HG03460 (cell line): Measurements from ENCODE around the gene PDGFRB.

Experiments used
- ATAC-seq: cut with Tn5 transposase; IDR thresholded peaks from one replicate; pipeline ENCODE4 v1.9.1; 2021; ENCODE audit not compliant: unreplicated experiment

PDGFRB gene

DNA sequence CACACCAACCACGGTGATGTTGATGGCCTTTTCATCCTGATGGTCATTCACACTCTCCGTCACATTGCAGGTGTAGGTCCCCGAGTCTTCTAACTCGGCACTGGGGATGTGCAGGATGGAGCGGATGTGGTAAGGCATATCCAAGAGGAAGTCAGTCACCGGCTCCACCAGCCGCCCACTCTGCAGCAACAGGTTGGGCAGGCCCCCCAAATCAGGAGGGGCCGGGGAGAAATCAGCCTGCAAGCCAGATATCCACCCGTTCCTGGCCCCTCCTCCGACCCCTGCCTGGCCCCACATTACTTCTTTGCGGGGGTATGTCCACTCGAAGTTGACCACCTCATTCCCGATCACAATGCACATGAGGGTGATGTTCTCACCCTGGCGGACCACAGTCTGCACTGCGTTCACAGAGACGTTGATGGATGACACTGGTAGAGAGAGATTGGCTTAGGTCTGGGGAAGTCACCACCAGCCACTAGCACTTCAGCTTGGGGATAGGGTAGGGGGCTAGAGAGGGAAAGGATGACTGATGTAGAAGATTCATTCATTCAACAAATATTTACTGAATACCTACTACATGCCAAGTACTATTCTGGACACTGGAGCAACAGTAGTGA lies 22.0 kb downstream of the PDGFRB start:
- no peak for ATAC-seq

DNA sequence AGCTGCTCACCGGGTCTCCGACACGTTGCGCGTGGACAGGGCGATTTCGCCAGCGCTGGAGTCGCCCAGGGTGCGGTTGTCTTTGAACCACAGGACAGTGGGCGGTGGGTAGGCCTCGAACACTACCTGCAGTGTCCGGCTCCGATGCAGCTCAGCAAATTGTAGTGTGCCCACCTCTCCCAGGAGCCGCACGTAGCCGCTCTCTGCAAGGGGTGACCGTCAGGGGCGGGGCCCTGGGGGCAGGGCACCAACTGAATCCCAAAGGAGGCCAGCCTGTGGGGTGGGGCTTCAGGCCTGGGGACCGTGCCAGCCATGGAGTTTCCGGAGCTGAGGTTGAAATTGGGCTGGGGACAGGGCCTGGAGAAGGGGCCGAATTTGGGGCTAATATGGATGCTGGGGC lies 22.9 kb downstream of the PDGFRB start:
- no peak for ATAC-seq

DNA sequence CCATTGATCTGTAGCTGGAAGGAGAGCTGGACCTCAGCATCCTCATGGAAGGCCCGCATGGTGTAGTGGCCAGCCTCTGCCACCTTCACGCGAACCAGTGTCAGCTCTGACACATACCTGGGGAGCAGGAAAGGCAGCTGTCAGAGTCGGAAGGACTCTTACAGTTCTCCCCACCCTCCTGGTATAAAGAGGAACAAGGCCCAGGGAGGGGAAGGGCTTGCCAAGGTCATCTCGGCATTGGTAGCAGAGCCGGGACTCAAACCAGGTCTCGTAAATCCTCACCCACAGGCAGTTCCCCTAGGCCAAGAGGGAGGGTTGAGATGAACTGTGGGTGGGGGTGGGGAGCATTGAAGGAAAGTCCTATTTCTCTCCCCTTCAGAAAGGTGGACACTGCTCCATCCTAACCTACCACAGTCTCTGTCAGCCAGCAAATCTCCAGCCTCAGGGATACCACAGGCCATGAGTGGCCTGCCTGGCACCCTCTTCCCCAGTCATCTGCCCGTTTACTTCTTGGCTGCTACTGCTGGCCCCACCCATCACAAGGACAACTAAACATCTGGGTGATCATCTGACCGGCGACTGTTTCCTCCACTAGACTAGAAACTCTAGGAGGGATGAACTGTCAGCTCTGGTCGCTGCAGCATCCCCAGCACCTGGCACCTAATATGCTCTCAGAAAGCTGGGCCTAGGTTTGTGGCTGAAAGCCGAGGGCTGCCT lies 23.5 kb downstream of the PDGFRB start:
- ATAC-seq = no peak

DNA sequence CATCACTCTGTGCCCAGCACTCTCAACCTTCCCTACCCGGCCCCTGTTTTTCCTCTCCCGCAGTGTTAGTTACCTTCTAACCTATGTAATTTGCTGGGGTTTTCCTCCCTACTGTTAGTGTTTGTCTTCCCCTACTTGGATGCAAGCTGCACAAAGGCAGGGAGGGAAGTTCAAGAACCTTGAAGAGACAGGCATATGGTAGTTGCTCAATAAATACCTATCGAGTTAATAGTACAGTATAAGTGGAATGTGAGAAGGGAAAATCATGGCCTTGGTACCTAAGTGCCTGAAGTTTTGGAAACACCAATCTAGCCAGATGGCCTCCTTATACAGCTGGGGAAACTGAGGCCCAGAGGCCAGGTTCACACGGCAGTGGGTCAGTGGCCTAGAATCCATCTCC lies 24.2 kb downstream of the PDGFRB start:
- no peak for ATAC-seq

DNA sequence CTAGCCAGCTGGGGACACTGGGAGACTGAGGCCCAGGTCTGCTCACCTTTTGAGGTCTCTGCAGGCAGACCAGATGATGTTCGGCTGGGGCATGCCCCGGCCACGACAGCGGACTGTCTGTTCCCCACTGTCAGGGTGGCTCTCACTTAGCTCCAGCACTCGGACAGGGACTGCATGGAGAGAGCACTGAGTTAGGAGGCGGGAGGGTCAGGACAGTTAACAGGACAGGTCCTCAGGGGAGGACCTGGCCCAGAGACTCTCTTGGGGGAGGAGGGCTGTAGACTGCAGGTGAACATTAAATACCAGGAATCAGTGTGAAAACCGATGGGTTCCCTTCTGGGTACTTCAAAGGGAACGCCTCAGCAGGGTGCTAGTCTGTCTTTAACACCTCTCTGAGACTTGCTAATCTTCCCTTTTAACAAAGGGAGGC lies 25.1 kb downstream of the PDGFRB start:
- ATAC-seq = no peak

DNA sequence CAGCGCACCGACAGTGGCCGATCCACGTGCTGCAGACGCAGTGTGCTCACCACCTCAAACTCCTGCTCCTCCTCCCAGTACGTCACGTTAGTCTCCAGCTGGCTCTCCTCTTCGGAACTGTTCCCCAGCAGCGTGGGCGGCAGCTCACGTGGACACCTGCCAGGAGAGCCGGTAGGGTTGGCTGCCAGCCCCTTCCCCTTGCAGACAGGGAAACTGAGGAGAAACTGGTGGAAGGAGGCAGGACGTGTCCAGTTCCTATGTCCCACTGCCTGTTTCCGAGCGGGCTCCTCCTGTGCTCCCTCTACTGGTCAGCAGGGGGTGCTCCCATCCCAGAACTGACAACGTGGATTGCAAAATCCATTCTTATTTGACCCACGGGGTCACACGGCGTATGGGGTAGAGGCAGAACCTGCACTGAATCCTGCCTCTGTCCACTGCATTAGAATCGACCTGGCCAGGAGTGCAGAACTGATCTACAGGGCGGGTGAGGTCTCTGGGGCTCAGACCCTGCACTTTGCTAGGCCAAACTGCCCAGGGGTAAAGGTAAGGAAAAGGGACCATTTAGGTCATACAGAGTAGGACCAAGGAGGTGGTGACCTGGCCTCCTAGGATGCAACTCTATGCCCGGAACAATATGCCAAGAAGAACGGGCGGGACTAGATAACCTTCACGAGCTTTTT lies 25.7 kb downstream of the PDGFRB start:
- ATAC-seq = no peak

DNA sequence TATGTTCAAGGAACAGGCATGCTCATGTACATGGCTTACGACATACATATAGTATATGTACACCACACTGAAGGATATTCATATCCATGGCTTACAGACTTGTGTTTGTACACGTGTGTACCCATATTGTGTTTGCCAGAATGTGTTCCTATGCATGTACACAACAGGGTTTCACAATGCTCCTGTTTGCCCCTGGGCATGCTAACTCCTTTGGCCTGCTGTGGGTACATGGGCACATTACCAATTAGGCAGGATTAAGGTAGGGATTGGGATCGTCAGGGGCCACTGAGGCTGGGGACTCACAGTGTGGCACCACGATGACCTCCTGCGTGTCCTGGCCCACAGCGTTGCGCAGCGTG lies 26.2 kb downstream of the PDGFRB start:
- ATAC-seq = no peak

DNA sequence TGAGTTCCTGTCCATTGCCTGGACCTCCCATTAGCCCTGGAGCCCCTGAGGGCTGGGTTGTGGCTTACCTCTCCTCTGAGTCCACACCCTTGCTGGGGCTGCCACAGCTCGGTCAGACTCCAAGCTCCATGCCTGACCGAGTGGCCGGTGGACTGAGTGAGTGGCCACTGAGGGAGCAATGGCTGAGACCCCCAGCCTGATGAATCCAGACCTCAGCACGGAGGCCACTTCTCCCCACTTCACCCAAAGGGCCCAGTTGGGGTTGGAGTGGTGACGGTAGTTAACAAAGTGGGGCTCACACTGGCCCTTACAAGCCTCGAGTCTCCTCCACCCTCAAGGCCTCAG lies 28.8 kb downstream of the PDGFRB start:
- ATAC-seq = no peak

DNA sequence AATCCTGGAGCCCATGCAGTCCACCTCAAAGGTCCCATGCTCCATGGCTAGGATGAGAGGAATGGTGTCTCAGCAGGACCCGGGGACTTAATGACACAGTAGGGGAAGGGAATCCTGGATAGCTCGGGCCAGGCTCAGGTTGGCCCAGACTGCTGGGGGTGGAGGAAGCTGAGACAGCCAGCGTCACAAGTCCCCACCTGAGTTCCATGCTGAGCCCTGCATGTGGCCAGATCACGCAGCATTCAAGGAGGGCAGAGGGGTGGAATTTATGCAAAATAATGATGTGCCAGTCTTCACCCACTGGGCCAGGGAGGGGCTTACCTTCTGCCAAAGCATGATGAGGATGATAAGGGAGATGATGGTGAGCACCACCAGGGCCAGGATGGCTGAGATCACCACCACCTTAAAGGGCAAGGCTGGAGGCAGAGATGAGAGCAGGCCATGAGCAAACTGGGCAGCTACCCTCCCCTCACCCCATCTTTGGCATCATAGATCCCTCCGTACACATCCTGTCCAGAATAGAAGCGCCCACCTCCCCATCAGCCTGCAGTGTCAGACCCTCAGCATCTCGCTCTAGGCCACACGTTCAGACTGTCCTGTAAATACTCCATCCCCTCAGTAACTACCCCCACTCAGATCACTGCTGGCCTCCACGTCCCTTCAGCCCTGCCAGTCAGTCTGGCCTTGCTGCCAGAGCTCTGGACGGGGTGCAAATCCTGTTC lies 29.3 kb downstream of the PDGFRB start:
- no peak for ATAC-seq

DNA sequence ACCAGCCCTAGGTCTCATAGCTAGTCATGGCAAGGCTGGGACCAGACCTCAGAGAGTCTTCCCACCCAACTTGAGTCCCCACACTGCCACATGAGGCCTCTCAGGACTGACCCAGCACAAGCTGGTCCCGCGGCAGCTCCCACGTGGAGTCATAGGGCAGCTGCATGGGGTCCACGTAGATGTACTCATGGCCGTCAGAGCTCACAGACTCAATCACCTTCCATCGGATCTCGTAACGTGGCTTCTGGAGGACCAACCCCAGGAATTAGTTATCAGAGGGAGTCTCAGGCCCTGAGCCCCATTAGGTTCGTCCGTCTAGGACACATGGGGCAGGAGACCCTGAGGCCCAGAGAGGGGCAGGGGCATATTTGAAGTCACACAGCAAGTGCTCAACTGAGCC lies 30.3 kb downstream of the PDGFRB start:
- ATAC-seq = no peak

DNA sequence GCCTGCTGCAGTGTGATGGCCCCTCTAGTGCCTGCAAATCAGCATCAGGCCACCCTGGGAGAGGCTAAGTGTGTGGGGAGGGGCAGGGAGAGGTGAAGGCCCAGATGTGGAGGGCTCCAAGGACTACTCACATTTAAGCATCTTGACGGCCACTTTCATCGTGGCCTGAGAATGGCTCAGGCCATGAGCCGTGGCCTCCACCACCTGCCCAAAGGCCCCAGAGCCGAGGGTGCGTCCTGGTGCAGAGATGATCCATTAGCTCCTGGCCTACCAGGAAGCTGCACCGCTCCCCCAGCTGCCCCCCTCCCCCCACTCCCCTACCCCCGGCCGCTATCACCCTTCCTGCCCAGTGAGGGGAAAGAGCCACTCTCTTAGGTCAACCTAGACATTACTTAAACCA lies 31.0 kb downstream of the PDGFRB start:
- no peak for ATAC-seq

DNA sequence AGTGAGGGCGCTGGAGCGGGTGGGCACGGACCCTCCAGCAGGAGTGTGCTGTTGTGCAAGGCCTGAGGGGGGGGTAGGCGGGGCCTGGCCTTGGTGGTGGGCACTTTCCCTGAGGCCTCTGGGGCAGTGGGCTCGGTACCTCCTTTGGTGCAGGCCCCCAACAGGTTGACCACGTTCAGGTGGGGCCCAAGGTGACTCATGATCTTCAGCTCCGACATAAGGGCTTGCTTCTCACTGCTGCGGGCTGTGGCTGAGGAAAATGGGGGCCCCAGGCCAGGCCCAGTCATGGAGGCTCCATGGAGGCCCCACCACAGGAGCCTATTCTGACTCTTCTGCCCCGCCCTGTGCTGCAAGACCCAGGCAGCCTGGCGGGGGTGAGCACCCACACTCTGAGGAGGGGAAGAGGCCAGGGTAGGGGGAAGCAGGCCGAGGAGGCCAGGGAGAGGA lies 31.5 kb downstream of the PDGFRB start:
- ATAC-seq = no peak

DNA sequence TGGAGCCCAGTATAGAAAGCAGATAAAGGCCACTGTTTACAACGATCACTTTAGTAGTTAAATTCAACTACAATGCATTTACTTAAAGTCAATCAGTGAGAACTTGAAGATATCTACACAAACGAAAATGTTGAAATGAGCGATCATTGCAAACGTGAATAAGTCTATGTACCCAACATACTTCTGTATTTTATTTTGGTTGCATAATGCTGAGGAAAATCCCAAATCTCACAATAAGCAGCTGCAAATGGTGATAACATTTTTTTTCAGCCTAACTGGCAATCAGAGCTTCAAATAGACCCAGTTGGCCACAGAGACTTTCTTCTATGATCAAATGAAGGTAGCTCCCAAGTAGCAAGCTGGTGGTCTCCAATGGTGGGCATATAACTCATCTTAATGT lies 32.1 kb downstream of the PDGFRB start:
- ATAC-seq = no peak

DNA sequence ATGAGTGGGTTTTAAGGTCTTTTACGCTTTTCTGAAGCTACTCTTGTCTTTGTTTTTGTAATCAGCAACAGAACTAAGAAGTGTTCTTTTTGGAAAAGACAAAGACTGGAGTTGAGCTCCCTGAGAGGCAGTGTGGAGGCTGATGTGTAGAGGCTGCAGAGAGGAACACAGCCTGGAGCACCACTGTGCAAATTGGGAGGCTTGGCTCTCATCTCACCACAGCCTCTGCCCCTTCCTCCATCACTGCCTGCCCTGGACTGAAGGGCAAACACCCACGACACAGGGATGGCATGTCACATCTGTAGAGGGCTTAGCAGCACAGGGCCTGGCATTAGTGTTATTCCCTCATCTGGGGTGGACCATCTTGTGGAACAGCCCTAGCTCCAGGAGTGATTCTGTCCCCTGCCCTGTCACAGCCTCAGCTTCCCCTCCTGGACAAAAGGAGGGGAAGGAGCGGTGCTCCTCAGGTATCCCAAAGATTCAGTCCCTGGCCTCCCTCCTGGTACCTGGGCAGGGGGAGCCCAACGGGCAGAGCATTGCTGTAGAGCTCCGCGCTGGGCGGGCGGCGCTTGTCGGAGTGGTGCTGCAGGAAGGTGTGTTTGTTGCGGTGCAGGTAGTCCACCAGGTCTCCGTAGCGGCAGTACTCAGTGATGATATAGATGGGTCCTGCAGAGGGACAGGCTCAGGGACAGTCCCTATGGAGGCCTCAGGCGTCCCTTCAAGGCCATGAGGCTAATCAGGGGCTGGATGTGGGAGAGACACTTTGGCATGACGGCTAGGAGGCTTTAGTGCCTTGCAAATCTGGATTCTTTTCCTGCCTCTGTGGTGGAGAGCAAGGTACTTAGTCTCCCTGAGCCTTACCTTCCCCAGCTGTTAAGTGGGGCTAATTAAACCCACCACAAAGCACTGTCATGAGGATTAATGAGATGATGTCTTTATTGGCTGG lies 32.8 kb downstream of the PDGFRB start:
- ATAC-seq = no peak

DNA sequence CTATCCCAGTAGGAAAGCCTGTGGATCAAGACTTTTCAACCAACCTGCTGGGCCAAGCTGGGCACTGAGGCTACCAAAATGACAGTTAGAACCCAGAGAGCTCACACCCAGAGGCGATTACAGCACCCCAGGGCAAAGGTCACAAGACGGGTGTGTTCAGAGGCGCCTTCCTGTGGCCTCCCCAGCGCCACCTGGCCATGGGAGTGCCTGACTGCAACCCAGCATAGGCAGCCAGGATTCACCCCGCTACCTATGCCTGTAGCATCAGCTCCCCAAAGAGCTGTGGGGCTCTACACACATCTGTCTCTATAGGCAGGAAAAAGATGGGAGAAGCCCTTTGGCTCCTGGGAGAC lies 33.5 kb downstream of the PDGFRB start:
- no peak for ATAC-seq

DNA sequence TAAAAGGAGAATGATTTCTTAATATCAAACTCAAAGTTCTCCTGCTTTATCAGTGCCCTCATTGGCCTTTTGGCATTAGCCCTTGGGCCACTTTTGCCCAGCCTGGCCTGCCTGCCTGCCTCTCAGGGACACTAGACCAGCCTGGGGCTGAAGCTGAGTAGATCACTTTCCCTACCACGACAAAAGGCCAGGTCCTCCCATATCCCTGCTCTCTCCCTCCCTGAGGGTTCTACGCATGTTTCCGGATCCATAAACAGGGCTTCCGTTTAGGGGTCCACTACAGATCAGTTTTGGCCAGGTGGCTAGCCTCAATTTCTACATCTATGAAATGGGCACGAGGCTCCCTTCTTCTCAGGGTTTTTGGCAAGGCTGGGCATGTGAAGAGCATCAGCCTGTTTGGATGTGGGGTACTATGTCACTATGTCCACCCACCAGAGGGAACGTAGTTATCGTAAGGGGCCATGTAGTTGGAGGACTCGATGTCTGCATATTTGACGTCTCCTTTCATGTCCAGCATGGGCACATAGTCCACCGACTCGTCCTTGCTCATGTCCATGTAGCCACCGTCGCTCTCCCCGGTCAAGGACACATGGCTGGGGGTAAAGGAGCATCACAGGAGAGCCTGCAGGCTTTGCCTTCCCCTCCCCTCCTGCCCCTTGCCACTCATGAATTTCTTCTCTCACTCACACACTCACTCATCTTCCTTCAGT lies 34.0 kb downstream of the PDGFRB start:
- no peak for ATAC-seq

DNA sequence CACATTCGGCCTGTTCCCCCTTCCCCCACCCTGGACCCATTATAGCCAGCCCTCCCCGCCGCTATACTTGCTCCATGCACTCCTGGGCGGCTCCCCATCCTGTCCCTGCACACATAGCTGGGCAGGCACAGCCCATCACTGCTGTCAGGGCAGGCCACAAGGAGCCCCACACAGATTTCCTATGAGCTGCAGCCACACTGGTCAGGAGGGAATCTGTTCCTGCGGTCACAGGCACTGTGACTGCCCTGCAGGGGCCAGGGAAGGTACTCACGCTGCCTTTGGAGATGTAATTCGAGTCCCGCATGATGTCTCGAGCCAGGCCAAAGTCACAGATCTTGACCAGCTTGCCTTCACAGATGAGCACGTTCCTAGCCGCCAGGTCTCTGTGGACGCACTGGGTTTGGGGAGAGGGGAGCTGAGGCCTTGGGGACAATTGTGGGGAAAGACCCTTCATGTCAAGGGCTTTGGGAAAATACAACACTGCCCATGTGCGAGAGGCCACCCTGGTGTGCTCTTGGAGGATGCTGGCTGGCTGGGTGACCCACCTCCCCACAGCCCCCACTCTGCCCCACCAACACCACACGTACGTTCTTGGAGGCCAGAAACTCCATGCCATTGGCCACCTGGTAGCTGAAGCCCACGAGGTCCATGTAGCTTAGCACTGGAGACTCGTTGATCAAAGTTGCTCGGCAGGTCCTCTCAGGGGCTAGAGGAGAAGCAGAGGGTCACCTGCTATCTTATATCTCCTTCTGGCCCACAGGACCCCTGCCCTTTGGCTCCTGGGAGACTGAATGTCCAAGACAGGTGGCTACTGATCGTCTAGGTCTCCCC lies 34.8 kb downstream of the PDGFRB start:
- ATAC-seq = no peak

DNA sequence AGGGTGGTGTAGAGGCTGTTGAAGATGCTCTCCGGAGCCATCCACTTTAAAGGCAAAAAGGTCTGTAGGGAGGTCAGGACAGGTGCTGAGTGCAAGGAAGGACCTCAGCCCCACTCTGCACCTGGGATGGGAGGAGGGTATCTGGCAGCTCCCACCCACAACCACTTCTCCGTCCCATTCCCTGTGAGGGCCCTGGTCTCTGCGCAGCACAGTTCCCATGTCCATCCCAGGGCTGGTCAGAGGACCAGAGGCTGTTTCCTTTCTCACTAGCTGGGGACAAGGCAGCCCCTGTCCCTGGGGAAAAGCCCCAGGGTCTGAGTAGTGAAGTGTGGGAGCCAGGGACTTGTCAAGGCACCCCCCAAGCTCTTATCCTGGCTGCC lies 35.6 kb downstream of the PDGFRB start:
- no peak for ATAC-seq

DNA sequence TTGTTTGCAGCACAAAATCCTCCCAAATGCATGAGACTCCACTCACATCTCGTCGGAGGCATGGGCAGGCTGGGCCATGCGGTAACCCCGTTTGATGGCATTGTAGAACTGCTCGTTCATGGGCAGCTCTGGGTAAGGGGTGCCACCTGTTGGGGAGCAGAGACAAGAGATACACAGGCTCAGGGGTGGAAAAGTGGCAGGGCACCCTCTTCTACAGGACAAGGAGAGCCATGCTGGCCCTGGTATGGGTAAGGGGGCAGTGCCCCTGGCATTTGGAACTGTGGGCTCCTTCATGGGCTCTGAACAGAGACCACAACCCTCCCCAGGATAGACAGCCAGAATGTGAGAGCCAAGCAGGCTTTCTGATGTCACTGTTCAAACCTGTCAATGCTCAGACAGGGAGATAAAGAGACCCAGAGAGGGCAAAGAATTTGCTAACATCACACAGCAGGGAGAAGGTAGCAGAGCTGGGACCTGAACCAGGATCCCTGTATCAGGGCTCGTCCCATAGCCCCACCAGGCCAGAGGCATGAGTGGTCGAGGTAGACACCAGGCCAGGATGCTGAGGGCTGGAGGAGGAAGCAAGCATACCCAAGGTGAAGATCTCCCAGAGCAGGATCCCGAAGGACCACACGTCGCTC lies 36.1 kb downstream of the PDGFRB start:
- no peak for ATAC-seq
